Activated T-helper 1 cell treated with anti-CD3 and anti-CD28 coated beads, Interleukin-2, amount 50 U/mL, for 16 hours (primary cell): ENCODE data around the gene MICB.

Experiments
- DNase-seq, 2 donors: peaks; one replicate each; pipeline ENCODE4 v3.0.0-alpha.2; 2020; ENCODE audit warnings: low read depth in 1 of 2, low spot score in 1 of 2

The MICB gene

GRCh38 chr6:31559606-31559957, 61.6 kb downstream of the MICB start:
- no peak for DNase-seq

DNA sequence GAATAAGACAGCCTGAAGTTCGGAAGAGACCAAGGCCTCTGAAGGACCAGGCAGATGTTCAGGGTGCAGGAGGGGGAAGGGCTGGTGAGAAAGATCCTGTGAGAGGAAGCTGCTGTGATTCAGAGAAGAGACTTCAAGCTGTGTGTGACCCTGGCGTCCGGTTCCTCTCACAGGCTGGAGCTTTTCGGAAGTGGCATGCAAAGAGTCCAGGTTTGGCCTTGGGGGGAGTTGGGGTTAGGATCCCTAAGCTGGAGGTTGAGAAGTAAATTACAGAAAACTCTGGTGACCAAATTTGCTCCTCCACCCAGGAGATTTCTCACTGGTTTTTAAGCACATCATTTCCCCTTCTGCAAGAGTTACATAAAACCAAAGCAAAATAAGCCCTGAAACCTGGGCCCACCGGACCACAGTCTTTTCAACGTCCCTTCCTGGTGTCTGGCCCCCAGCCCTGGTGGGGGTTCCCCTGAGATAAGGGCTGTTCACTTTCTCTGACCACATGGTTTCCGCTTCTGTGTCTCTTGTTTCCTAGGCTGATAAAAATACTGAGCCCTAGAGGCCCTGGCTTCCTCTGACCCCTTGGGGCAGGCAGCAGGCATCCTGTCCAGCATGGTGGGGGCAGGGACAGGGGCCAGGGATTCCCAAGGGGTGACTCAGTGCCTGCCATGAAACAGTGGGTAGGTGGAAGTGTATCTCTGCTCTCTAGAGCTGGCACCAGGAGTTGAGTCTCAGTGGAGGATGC, 62.2 kb downstream of the MICB start:
- no peak for DNase-seq

- no peak for DNase-seq
Measured at GRCh38 chr6:31560697-31561058, 62.7 kb downstream of the MICB start.
